IPS-20b (cell line): ENCODE data around the gene C2orf66.

Experiments used
- H3K27ac ChIP-seq: one replicate; pipeline ENCODE4 v1.5.1; 2013; ENCODE audit warnings: low read length
- H3K27me3 ChIP-seq: 2 replicates; pipeline ENCODE4 v1.6.1; 2013; ENCODE audit warnings: mild to moderate bottlenecking, low read length, inconsistent platforms; ENCODE audit not compliant: insufficient read depth
- H3K36me3 ChIP-seq: 2 replicates; pipeline ENCODE4 v1.6.1; 2013; ENCODE audit warnings: low read depth, mild to moderate bottlenecking, inconsistent platforms, low read length, moderate library complexity; ENCODE audit not compliant: insufficient read depth
- H3K4me1 ChIP-seq: 2 replicates; pipeline ENCODE4 v1.6.1; 2013; ENCODE audit warnings: mild to moderate bottlenecking, control low read depth, inconsistent platforms, low read length, moderate library complexity; ENCODE audit not compliant: insufficient read depth
- H3K4me3 ChIP-seq: 2 replicates; pipeline ENCODE4 v1.5.1; 2013; ENCODE audit warnings: mild to moderate bottlenecking, low read length, inconsistent platforms
- H3K9ac ChIP-seq: 2 replicates; pipeline ENCODE4 v1.6.1; 2013; ENCODE audit warnings: low read depth, mild to moderate bottlenecking, inconsistent platforms, low read length, moderate library complexity
- H3K9me3 ChIP-seq: 2 replicates; pipeline ENCODE4 v1.6.1; 2013; ENCODE audit warnings: mild to moderate bottlenecking, low read depth, low read length, inconsistent platforms; ENCODE audit not compliant: insufficient read depth

C2orf66 gene

DNA sequence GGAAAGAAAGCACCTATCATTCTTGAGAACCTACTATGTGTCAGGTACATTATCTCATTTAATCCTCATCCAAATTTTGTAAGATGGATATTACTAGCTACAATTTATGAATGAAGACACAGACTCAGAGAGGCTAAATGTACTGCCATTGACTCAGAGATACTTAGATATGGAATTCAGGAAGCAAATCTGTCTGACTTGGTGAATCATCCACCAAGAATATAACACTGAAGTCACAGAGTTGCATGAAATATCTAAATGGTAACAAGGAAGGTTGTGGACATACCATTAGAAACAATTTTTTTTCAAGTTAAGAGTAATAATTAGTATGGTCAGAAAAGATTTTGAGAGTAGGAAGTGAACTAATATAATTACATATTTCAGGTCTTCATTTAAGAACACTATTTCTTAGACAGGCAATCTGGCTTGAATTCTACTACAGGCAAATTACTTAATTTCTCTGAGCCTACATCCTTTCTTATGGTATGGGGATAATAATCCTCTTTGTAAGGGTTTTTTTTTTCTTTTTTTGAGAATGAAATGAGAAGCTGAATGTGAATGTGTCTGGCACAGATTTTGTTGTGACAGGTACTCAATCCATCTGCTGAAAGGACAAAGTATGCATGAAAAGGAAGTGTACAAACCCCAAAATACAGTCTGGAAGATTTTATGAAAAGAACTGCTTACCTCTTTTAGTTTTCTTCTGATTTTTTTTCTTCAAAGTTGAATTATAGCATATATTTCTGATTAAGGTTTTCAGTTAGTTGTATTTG, 14.8 kb upstream of the C2orf66 start:
- Histone ChIP-seq H3K36me3 (no peaks in the 10 kb centered on the region), H3K4me3 (no peak overlapping the region), H3K9me3 (no peaks in the 10 kb centered on the region), H3K9ac (no peak overlapping the region), H3K4me1 (no peaks in the 10 kb centered on the region), H3K27ac (no peak overlapping the region), H3K27me3 (no peaks in the 10 kb centered on the region)

DNA sequence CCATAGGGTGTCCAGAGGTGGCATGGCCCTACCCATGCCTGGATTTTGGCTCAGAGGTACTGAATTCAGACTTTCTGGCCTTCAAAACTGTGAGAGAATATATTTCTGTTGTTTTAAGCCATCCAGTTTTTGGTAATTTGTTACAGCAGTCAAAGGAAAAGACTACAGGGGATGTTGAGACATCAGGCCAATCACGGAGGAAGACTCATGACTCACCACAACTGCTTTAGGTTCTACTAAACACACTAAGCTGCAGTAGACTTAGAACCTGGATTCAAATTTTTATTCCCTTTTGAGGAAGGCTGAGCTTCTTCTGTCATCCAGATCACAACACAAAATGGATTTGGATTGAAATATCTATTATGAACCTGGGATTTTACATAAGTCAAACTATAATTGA, 12.0 kb upstream of the C2orf66 start:
- H3K9ac ChIP-seq = no peak overlapping the region
- H3K4me1 ChIP-seq = no peaks in the 10 kb centered on the region
- H3K9me3 ChIP-seq = peaks cover 9% of the 10 kb centered on the region
- no peaks in the 10 kb centered on the region for H3K36me3 ChIP-seq
- no peaks in the 10 kb centered on the region for H3K27me3 ChIP-seq
- no peak overlapping the region for H3K27ac ChIP-seq
- no peak overlapping the region for H3K4me3 ChIP-seq

DNA sequence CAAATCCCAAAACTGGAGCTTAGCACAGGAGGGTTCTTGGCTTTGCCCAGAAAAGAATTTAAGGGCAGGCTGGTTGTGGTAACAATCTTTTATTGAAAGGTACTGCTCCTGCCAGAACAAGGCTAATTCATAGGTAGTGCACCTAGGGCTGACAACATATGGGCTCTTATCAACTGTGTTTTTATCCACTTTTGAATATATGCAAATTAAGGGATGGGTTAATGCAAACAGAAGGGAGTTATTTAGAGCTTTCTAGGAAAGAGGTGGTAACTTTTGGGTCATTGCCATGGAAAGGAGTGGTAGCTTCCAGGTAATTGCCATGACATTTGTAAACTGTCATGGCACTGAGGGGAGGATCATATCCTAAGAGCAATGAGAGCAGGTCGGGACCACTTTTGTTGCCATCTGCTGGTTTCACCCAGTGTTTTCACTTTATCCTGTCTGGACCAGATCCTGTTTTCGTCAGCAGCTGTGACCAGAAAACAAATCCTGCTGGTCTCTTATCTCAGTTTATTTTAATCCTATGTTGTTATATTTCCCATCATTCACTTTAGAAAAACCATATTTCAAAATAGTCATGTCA, 981 bp downstream of the C2orf66 start:
- H3K27me3 ChIP-seq = 0 out of 2 replicates have a peak, but pooled peaks cover 5% of the 10 kb centered on the region
- no peaks in the 10 kb centered on the region for H3K4me1 ChIP-seq
- no peak overlapping the region for H3K4me3 ChIP-seq
- no peaks in the 10 kb centered on the region for H3K36me3 ChIP-seq
- no peak overlapping the region for H3K27ac ChIP-seq
- no peaks in the 10 kb centered on the region for H3K9me3 ChIP-seq
- no peak overlapping the region for H3K9ac ChIP-seq

DNA sequence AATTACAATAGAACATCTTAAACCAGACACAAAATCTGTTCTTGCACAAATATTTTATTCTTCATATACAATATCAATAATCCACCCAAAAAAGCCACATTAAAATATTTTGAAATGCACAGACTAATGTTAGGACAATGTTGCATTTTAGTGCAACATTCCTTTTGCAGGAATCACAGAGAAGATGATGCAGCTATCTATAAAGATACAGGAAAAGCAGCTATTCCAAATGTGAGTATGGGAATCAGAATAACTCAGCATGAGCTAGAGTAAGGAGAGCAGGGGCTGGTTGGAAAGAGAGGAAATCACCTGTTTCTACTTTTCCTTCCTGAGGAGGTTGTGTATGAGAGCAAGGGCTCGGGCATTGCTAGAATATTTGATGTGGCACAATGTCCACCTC, 4.8 kb downstream of the C2orf66 start:
- H3K9me3 ChIP-seq = no peaks in the 10 kb centered on the region
- H3K36me3 ChIP-seq = no peaks in the 10 kb centered on the region
- H3K4me3 ChIP-seq = no peak overlapping the region
- H3K4me1 ChIP-seq = no peaks in the 10 kb centered on the region
- peaks cover 18% of the 10 kb centered on the region; the same call in 1 of the 2 replicates for H3K27me3 ChIP-seq
- no peak overlapping the region for H3K27ac ChIP-seq
- H3K9ac ChIP-seq = no peak overlapping the region

DNA sequence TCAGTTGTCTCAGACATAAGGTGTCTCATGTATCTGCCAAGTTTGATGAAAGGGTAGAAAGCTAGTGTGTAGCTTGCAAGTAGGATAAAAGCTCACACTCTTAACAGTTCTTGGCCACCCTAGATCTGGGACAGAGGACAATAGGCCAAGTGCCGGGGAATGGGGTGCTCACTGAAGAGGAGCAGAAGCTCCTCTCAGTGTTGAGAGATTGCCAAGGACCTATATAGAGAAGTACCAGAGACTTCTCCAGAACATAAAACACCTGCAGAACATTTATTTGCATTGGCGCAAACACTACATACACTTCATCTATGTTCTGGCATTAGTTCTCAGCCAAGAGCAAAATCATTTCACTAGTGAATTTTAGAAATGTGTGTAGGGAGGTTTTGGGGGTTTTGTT, 6.8 kb downstream of the C2orf66 start:
- H3K9me3 ChIP-seq = no peaks in the 10 kb centered on the region
- peaks cover 5% of the 10 kb centered on the region; the same call in 1 of the 2 replicates for H3K36me3 ChIP-seq
- H3K27me3 ChIP-seq = peaks cover 18% of the 10 kb centered on the region; the same call in 1 of the 2 replicates
- no peaks in the 10 kb centered on the region for H3K4me1 ChIP-seq
- no peak overlapping the region for H3K27ac ChIP-seq
- H3K4me3 ChIP-seq = no peak overlapping the region
- no peak overlapping the region for H3K9ac ChIP-seq

- H3K4me3 ChIP-seq = no peak overlapping the region
- no peaks in the 10 kb centered on the region for H3K4me1 ChIP-seq
- no peak overlapping the region for H3K27ac ChIP-seq
- H3K36me3 ChIP-seq = peaks cover 11% of the 10 kb centered on the region
- no peaks in the 10 kb centered on the region for H3K9me3 ChIP-seq
- H3K27me3 ChIP-seq = peaks cover 18% of the 10 kb centered on the region; the same call in 1 of the 2 replicates
- H3K9ac ChIP-seq = no peak overlapping the region
These were observed 7.4 kb downstream of the C2orf66 start for GRCh38 chr2:196801674-196802261.

DNA sequence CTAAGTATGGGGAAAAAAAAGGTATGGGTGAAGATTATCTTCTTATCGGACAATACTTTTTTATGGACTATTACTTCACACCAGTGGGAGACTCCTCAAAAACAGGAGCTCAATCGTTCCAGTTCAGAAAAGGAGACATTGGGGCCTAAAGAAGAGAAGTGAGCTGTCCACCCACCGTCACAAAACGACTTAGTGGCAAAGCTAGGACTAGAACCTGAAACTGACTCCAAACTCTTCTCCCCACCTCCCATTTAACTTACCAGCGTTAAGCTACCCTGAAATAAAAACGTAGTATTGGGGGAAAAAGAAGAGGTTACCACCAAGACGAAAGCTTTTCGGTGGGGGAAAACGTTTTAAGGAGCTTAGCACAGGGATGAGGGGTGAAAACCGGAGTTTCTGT, 10.2 kb downstream of the C2orf66 start:
- H3K36me3 ChIP-seq = peaks cover 27% of the 10 kb centered on the region
- peak overlapping the region; percentile 32 for H3K27ac ChIP-seq

GRCh38 chr2:196792865-196793264, 16.3 kb downstream of the C2orf66 start:
- H3K4me1 ChIP-seq = no peaks in the 10 kb centered on the region
- H3K36me3 ChIP-seq = peaks cover 86% of the 10 kb centered on the region
- no peaks in the 10 kb centered on the region for H3K27me3 ChIP-seq
- H3K9me3 ChIP-seq = no peaks in the 10 kb centered on the region
- H3K27ac ChIP-seq = no peak overlapping the region
- no peak overlapping the region for H3K4me3 ChIP-seq
- H3K9ac ChIP-seq = no peak overlapping the region

More for the DNA sequence above, 10.2 kb downstream of the C2orf66 start:
- H3K4me1 ChIP-seq = no peaks in the 10 kb centered on the region
- no peaks in the 10 kb centered on the region for H3K9me3 ChIP-seq
- peak overlapping the region; percentile 91 for H3K4me3 ChIP-seq
- peak overlapping the region; percentile 92 for H3K9ac ChIP-seq
- H3K27me3 ChIP-seq = peaks cover 13% of the 10 kb centered on the region; the same call in 1 of the 2 replicates

DNA sequence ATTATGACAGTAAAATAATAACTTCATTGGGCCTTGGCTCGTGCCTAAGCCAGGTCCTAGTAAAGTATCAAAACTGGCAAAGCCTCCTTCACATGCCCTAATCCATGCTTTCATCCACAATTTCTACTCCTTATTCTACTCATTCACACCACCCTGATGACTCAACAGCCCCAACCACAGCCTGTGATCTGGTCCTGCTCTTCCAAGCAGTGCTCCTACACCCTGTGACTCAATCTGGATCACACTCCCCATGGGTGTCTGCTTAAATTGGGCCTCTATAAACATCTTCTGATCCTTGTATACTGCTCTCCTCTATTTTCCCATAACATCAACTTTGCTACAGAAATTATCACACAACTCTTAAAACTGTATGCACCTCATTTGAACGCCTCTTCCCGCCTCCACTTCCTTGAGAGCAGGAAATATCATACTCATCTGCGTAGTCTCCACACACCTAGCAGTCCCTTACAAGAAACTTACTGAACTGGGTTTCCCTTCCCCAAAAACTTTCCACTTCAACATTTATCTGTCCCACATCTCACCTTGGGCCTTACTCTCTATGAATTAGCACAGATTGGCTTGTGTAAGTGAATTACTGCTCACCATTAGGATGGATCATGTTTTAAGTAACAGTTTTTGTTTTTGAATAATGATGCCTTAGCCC, 25.6 kb downstream of the C2orf66 start:
- H3K27me3 ChIP-seq = no peaks in the 10 kb centered on the region
- H3K4me1 ChIP-seq = no peaks in the 10 kb centered on the region
- H3K27ac ChIP-seq = no peak overlapping the region
- H3K4me3 ChIP-seq = no peak overlapping the region
- H3K9ac ChIP-seq = no peak overlapping the region
- H3K36me3 ChIP-seq = peaks cover 94% of the 10 kb centered on the region
- H3K9me3 ChIP-seq = no peaks in the 10 kb centered on the region

GRCh38 chr2:196767101-196767500, 42.1 kb downstream of the C2orf66 start:
- Histone ChIP-seq H3K9ac (no peak overlapping the region), H3K27ac (no peak overlapping the region), H3K4me1 (no peaks in the 10 kb centered on the region), H3K4me3 (no peak overlapping the region), H3K36me3 (peaks cover 82% of the 10 kb centered on the region), H3K9me3 (no peaks in the 10 kb centered on the region), H3K27me3 (no peaks in the 10 kb centered on the region)

DNA sequence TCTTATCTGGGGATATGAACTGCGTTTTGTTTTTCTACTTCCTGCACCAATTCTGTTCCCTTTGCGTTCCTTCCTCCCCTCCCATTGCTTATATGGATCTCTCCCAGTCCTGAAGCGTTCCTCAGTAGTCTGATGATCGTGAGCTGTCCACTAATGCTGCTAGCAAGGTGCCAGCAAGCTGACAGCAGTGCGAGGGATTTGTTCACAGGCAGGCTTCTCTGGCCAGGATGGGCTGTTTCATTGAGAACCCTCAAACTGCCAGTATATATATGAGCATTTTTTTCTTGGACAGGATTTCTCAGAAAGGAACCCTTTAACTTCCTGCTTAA, 49.8 kb downstream of the C2orf66 start:
- H3K9ac ChIP-seq = no peak overlapping the region
- peaks cover 29% of the 10 kb centered on the region for H3K36me3 ChIP-seq

More for the DNA sequence above, 49.8 kb downstream of the C2orf66 start:
- no peak overlapping the region for H3K4me3 ChIP-seq
- no peaks in the 10 kb centered on the region for H3K27me3 ChIP-seq
- peaks cover 4% of the 10 kb centered on the region; the same call in 1 of the 2 replicates for H3K9me3 ChIP-seq
- H3K4me1 ChIP-seq = no peaks in the 10 kb centered on the region
- no peak overlapping the region for H3K27ac ChIP-seq
